GM18870 (cell line): ENCODE data around the gene NLRC4.
"Not testable (repeated sequence)": the region's sequence is repeated elsewhere in the genome, so short reads cannot be mapped to it uniquely, and the experiment has no call there.

Source experiments
- ATAC-seq: cut with Tn5 transposase; IDR thresholded peaks from one replicate; pipeline ENCODE4 v1.9.1; 2021; ENCODE audit warnings: moderate library complexity; ENCODE audit not compliant: unreplicated experiment

NLRC4 gene

GRCh38 chr2:32246911-32247310, 17.8 kb downstream of the NLRC4 start:
- ATAC-seq: no peak

- ATAC-seq: no peak
Measured at GRCh38 chr2:32242331-32242730, 22.4 kb downstream of the NLRC4 start.

GRCh38 chr2:32237996-32238395, 26.7 kb downstream of the NLRC4 start:
- ATAC-seq: no peak

- no peak for ATAC-seq
Measured at GRCh38 chr2:32237488-32237887, 27.2 kb downstream of the NLRC4 start.

- ATAC-seq: no peak
Measured at GRCh38 chr2:32235315-32235714, 29.4 kb downstream of the NLRC4 start.

- no peak for ATAC-seq
Measured at GRCh38 chr2:32231959-32232358, 32.7 kb downstream of the NLRC4 start.

GRCh38 chr2:32229635-32230034, 35.1 kb downstream of the NLRC4 start:
- ATAC-seq: no peak

GRCh38 chr2:32228181-32228580, 36.5 kb downstream of the NLRC4 start:
- ATAC-seq: no peak

GRCh38 chr2:32227492-32227891, 37.2 kb downstream of the NLRC4 start:
- no peak for ATAC-seq

GRCh38 chr2:32222966-32223365, 41.7 kb downstream of the NLRC4 start:
- no peak for ATAC-seq

GRCh38 chr2:32220445-32220844, 44.2 kb downstream of the NLRC4 start:
- no peak for ATAC-seq

GRCh38 chr2:32212295-32212694, 52.4 kb downstream of the NLRC4 start:
- no peak for ATAC-seq

GRCh38 chr2:32210767-32211408, 53.8 kb downstream of the NLRC4 start:
- ATAC-seq: no peak

GRCh38 chr2:32203428-32203827, 61.3 kb downstream of the NLRC4 start:
- not testable (repeated sequence) for ATAC-seq

GRCh38 chr2:32200814-32201213, 63.9 kb downstream of the NLRC4 start:
- no peak for ATAC-seq

GRCh38 chr2:32192418-32192817, 72.3 kb downstream of the NLRC4 start:
- no peak for ATAC-seq

- no peak for ATAC-seq
Measured at GRCh38 chr2:32189011-32189410, 75.7 kb downstream of the NLRC4 start.

- ATAC-seq: no peak
Measured at GRCh38 chr2:32182667-32183066, 82.0 kb downstream of the NLRC4 start.
